Lower leg skin (tissue), 4 donors: Measurements from ENCODE around the gene PSME3. TPM values are rescaled to one million over a fixed set of nuclear protein-coding genes. Genes with fewer than 3 reads are reported as not detected.

Experiments used
- DNase-seq, 2 donors: peaks; one replicate each; pipeline ENCODE4 v3.0.0-alpha.2; 2019; ENCODE audit warnings: low spot score in 2 of 2
- H3K4me3 ChIP-seq: fragments of 200-600 bp; sonication (generic); 2 replicates; pipeline ENCODE4 v1.5.1; 2017; ENCODE audit warnings: mild to moderate bottlenecking, low read depth; ENCODE audit not compliant: poor library complexity, severe bottlenecking
- CTCF ChIP-seq, 3 donors: fragments of 450-650 bp; IDR thresholded peaks; one replicate each; pipeline ENCODE4 v1.5.1; 2016; ENCODE audit warnings: antibody characterized with exemption in 3 of 3, mild to moderate bottlenecking in 3 of 3, moderate library complexity in 2 of 3
- POLR2A ChIP-seq, 2 donors: fragments of 450-650 bp; IDR thresholded peaks; one replicate each; pipeline ENCODE4 v1.6.1; 2016 to 2017; ENCODE audit warnings: antibody characterized with exemption in 2 of 2, mild to moderate bottlenecking in 1 of 2, moderate library complexity in 1 of 2
- WGBS, 2 donors: methylation state at CpG; one replicate each; pipeline ENCODE4 v1.1.5; 2018; 5-methylcytosine and 5-hydroxymethylcytosine counted together
- intact Hi-C: fragments of 100-400 bp; cut with DNase I; formaldehyde crosslinking; loops from one replicate; pipeline ENCODE4 v1.15.0; 2023; ENCODE audit warnings: low total_unique reads
- total RNA-seq, 4 donors: library from RNA; depleted of rRNA; stranded (reverse); fragments of >200 nt; gene quantifications; one replicate each; pipeline ENCODE4 v1.1.0, GENCODE V29; 2016

Gene PSME3
- total RNA-seq, 4 donors from 2014 or later, result 56.2 to 82.0 (median 75.1) TPM

- whole genome bisulfite sequencing, 2 donors, result 77 to 78% methylated on average over 10 of the region's 10 CpGs
- no peak overlapping the region for H3K4me3 ChIP-seq
- intact Hi-C loops, result no loop called here
- no peak for DNase-seq
- TF ChIP-seq POLR2A (IDR thresholded peaks at IDR 0.05), result no peak
- no peak for TF ChIP-seq CTCF (IDR thresholded peaks at IDR 0.05)
Measured at GRCh38 chr17:42797067-42798007, 35.9 kb upstream of the PSME3 start.

- no peak for TF ChIP-seq POLR2A (IDR thresholded peaks at IDR 0.05)
- WGBS, 2 donors, result 9 to 12% methylated on average over 10 of the region's 10 CpGs
- H3K4me3 ChIP-seq, result peak overlapping the region; percentile 94
- DNase-seq, result no peak
- intact Hi-C loops, result no loop called here
Measured at GRCh38 chr17:42798011-42798382, 35.2 kb upstream of the PSME3 start.

- 26 to 27% methylated on average over 64 to 66 of the region's 66 CpGs for WGBS, 2 donors
- DNase-seq, result peak; percentile 68 to 96
- peak within 1 kb of the TSS; percentile 94 for H3K4me3 ChIP-seq
- intact Hi-C loops, result no loop called here
- TF ChIP-seq POLR2A (IDR thresholded peaks at IDR 0.05) (no peak), CTCF (IDR thresholded peaks at IDR 0.05) (no peak)
Measured at GRCh38 chr17:42798383-42799380, 34.5 kb upstream of the PSME3 start, which contains the start of the genes CNTD1 and COA3. TSS of gene CNTD1 (plus strand) at chr17:42798861. CDS start at chr17:42799068, 207 bp downstream. TSS of gene COA3 (minus strand) at chr17:42798704. CDS start at chr17:42798681, 23 bp downstream.

GRCh38 chr17:42803074-42803883 is 29.9 kb upstream of the PSME3 start:
- no peak for TF ChIP-seq POLR2A (IDR thresholded peaks at IDR 0.05)
- TF ChIP-seq CTCF (IDR thresholded peaks at IDR 0.05), result no peak
- DNase-seq, result no peak
- 66 to 81% methylated on average over 2 of the region's 2 CpGs for WGBS, 2 donors
- intact Hi-C loops, result no loop called here
- H3K4me3 ChIP-seq, result no peak overlapping the region

- no peak for DNase-seq
- H3K4me3 ChIP-seq, result no peak overlapping the region
- TF ChIP-seq CTCF (IDR thresholded peaks at IDR 0.05), result no peak
- TF ChIP-seq POLR2A (IDR thresholded peaks at IDR 0.05), result no peak
- 85 to 93% methylated on average over 1 of the region's 1 CpG for WGBS, 2 donors
- intact Hi-C loops, result no loop called here
Measured at GRCh38 chr17:42804918-42805367, 28.3 kb upstream of the PSME3 start.
